Stimulated activated naive CD4-positive, alpha-beta T cell treated with Interleukin-2 at 50 U/mL for 16 hours (primary cell): Measurements from ENCODE around the gene NIPBL.
"Not testable (repeated sequence)": the region's sequence is repeated elsewhere in the genome, so short reads cannot be mapped to it uniquely, and the experiment has no call there.

Experiments
- DNase-seq: peaks from one replicate; lab custom pipeline; 2025; lab: John Stamatoyannopoulos, UW

Gene NIPBL

GRCh38 chr5:36945687-36946086 is 69.1 kb downstream of the NIPBL start:
- DNase-seq = no peak

- DNase-seq = no peak
Observed at GRCh38 chr5:36946101-36946500, 69.5 kb downstream of the NIPBL start.

- DNase-seq = no peak
Observed at GRCh38 chr5:36948041-36948440, 71.5 kb downstream of the NIPBL start.

- DNase-seq = no peak
Observed at GRCh38 chr5:36948650-36949049, 72.1 kb downstream of the NIPBL start.

GRCh38 chr5:36949593-36949992 is 73.0 kb downstream of the NIPBL start:
- DNase-seq = no peak

- no peak for DNase-seq
Observed at GRCh38 chr5:36950586-36951457, 74.3 kb downstream of the NIPBL start.

GRCh38 chr5:36953043-36953442 is 76.5 kb downstream of the NIPBL start:
- DNase-seq = no peak

GRCh38 chr5:36957953-36958537 is 81.5 kb downstream of the NIPBL start:
- DNase-seq = no peak

GRCh38 chr5:36958612-36959011 is 82.0 kb downstream of the NIPBL start:
- DNase-seq = no peak

- no peak for DNase-seq
Observed at GRCh38 chr5:36965179-36965578, 88.6 kb downstream of the NIPBL start.

GRCh38 chr5:36969700-36970395 is 93.3 kb downstream of the NIPBL start:
- no peak for DNase-seq

- DNase-seq = no peak
Observed at GRCh38 chr5:36978196-36978595, 101.6 kb downstream of the NIPBL start.

GRCh38 chr5:36982146-36982545 is 105.6 kb downstream of the NIPBL start:
- DNase-seq = no peak

- no peak for DNase-seq
Observed at GRCh38 chr5:36985387-36985786, 108.8 kb downstream of the NIPBL start.

- no peak for DNase-seq
Observed at GRCh38 chr5:36988396-36988795, 111.8 kb downstream of the NIPBL start.

- DNase-seq = no peak
Observed at GRCh38 chr5:36998578-36998977, 122.0 kb downstream of the NIPBL start.

- no peak for DNase-seq
Observed at GRCh38 chr5:37002176-37002751, 125.7 kb downstream of the NIPBL start.

GRCh38 chr5:37005252-37005651 is 128.7 kb downstream of the NIPBL start:
- DNase-seq = no peak

GRCh38 chr5:37005946-37006540 is 129.5 kb downstream of the NIPBL start:
- DNase-seq = no peak

- DNase-seq = not testable (repeated sequence)
Observed at GRCh38 chr5:37013181-37013580, 136.6 kb downstream of the NIPBL start.

GRCh38 chr5:37014321-37014720 is 137.8 kb downstream of the NIPBL start:
- no peak for DNase-seq
